MM.1S (cell line): ENCODE measurements around the gene BMERB1.
"Not testable (repeated sequence)": the region's sequence is repeated elsewhere in the genome, so short reads cannot be mapped to it uniquely, and the experiment has no call there.

Experiments
- DNase-seq: peaks from one replicate; pipeline ENCODE4 v3.0.0-alpha.2; 2015
- H2AFZ ChIP-seq: fragments of 300-600 bp; sonication (generic); 2 replicates; pipeline ENCODE4 v1.6.0; 2016; ENCODE audit warnings: antibody characterized with exemption, low read length
- H3F3A ChIP-seq: fragments of 300-600 bp; sonication (generic); 2 replicates; pipeline ENCODE4 v1.6.1; 2016; ENCODE audit warnings: mild to moderate bottlenecking, antibody characterized with exemption, low read length, moderate library complexity, mixed read lengths; ENCODE audit not compliant: insufficient read depth
- H3K27ac ChIP-seq: fragments of 300-600 bp; sonication (generic); 2 replicates; pipeline ENCODE4 v1.5.1; 2016; ENCODE audit warnings: mild to moderate bottlenecking, low read length
- H3K27me3 ChIP-seq: fragments of 300-600 bp; sonication (generic); replicated peaks from 2 replicates; pipeline ENCODE4 v1.6.0; 2016; ENCODE audit warnings: low read length; ENCODE audit not compliant: insufficient read depth
- H3K36me3 ChIP-seq: fragments of 300-600 bp; sonication (generic); replicated peaks from 2 replicates; pipeline ENCODE4 v1.6.1; 2016; ENCODE audit warnings: mild to moderate bottlenecking, low read length, mixed read lengths; ENCODE audit not compliant: insufficient read depth
- H3K4me1 ChIP-seq: fragments of 300-600 bp; sonication (generic); 2 replicates; pipeline ENCODE4 v1.6.1; 2016; ENCODE audit warnings: low read length, mixed read lengths
- H3K4me2 ChIP-seq: fragments of 300-600 bp; sonication (generic); 2 replicates; pipeline ENCODE4 v1.6.0; 2016; ENCODE audit warnings: low read depth, low read length
- H3K4me3 ChIP-seq: fragments of 300-600 bp; sonication (generic); 2 replicates; pipeline ENCODE4 v1.5.1; 2016; ENCODE audit warnings: low read length, mixed read lengths
- H3K79me2 ChIP-seq: fragments of 300-600 bp; sonication (generic); 2 replicates; pipeline ENCODE4 v1.6.1; 2016; ENCODE audit warnings: mixed run types, low read length, mixed read lengths
- H3K9ac ChIP-seq: fragments of 300-600 bp; sonication (generic); 2 replicates; pipeline ENCODE4 v1.6.1; 2016; ENCODE audit warnings: low read length, mixed read lengths
- H3K9me2 ChIP-seq: fragments of 300-600 bp; sonication (generic); replicated peaks from 2 replicates; pipeline ENCODE4 v1.6.1; 2016; ENCODE audit warnings: mild to moderate bottlenecking, low read length, mixed read lengths; ENCODE audit not compliant: insufficient read depth
- H3K9me3 ChIP-seq: fragments of 300-600 bp; sonication (generic); replicated peaks from 2 replicates; pipeline ENCODE4 v1.6.1; 2016; ENCODE audit warnings: mild to moderate bottlenecking, low read length, mixed read lengths; ENCODE audit not compliant: insufficient read depth
- H4K20me1 ChIP-seq: fragments of 300-600 bp; sonication (generic); 2 replicates; pipeline ENCODE4 v1.6.1; 2016; ENCODE audit warnings: mild to moderate bottlenecking, low read length, moderate library complexity, mixed read lengths; ENCODE audit not compliant: insufficient read depth
- EZH2 ChIP-seq: fragments of 300-600 bp; sonication (generic); optimal IDR thresholded peaks from 2 replicates; pipeline ENCODE3; 2017; ENCODE audit warnings: low read depth, mild to moderate bottlenecking, antibody characterized with exemption, low read length, mixed read lengths
- EZH2phosphoT487 ChIP-seq: fragments of 300-600 bp; sonication (generic); IDR thresholded peaks from 2 replicates; pipeline ENCODE4 v1.6.1; 2018; ENCODE audit warnings: antibody characterized with exemption, low read length
- TF ChIP-seq, protein P1 (sequence below): fragments of 300-600 bp; sonication (generic); IDR thresholded peaks from 2 replicates; pipeline ENCODE4 v1.5.1; 2016; ENCODE audit warnings: antibody characterized with exemption, low read length, mixed read lengths

Gene BMERB1

GRCh38 chr16:15545544-15545943, 111.2 kb downstream of the BMERB1 start:
- TF ChIP-seq, protein P1, sequence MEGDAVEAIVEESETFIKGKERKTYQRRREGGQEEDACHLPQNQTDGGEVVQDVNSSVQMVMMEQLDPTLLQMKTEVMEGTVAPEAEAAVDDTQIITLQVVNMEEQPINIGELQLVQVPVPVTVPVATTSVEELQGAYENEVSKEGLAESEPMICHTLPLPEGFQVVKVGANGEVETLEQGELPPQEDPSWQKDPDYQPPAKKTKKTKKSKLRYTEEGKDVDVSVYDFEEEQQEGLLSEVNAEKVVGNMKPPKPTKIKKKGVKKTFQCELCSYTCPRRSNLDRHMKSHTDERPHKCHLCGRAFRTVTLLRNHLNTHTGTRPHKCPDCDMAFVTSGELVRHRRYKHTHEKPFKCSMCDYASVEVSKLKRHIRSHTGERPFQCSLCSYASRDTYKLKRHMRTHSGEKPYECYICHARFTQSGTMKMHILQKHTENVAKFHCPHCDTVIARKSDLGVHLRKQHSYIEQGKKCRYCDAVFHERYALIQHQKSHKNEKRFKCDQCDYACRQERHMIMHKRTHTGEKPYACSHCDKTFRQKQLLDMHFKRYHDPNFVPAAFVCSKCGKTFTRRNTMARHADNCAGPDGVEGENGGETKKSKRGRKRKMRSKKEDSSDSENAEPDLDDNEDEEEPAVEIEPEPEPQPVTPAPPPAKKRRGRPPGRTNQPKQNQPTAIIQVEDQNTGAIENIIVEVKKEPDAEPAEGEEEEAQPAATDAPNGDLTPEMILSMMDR, result no peak
- no peak for TF ChIP-seq EZH2
- no peak for TF ChIP-seq EZH2phosphoT487
- no peaks in the 10 kb centered on the region for H3F3A ChIP-seq

GRCh38 chr16:15547072-15547767, 112.8 kb downstream of the BMERB1 start:
- H3F3A ChIP-seq, H3K79me2 ChIP-seq, DNase-seq, H3K9me2 ChIP-seq, H2AFZ ChIP-seq, H3K36me3 ChIP-seq, H3K27ac ChIP-seq, H3K4me3 ChIP-seq, H3K9ac ChIP-seq, H3K27me3 ChIP-seq, H4K20me1 ChIP-seq, H3K9me3 ChIP-seq, H3K4me1 ChIP-seq, H3K4me2 ChIP-seq: not testable (repeated sequence)

More at GRCh38 chr16:15545544-15545943, 111.2 kb downstream of the BMERB1 start:
- H3K9me3 ChIP-seq, result no peaks in the 10 kb centered on the region
- no peaks in the 10 kb centered on the region for H4K20me1 ChIP-seq
- no peaks in the 10 kb centered on the region for H3K79me2 ChIP-seq
- H2AFZ ChIP-seq, result no peak overlapping the region
- no peaks in the 10 kb centered on the region for H3K27me3 ChIP-seq
- H3K4me2 ChIP-seq, result no peak overlapping the region
- H3K9me2 ChIP-seq, result no peaks in the 10 kb centered on the region
- H3K4me1 ChIP-seq, result no peaks in the 10 kb centered on the region
- no peak overlapping the region for H3K27ac ChIP-seq
- no peak for DNase-seq
- no peaks in the 10 kb centered on the region for H3K36me3 ChIP-seq
- H3K9ac ChIP-seq, result no peak overlapping the region
- H3K4me3 ChIP-seq, result no peak overlapping the region

DNA sequence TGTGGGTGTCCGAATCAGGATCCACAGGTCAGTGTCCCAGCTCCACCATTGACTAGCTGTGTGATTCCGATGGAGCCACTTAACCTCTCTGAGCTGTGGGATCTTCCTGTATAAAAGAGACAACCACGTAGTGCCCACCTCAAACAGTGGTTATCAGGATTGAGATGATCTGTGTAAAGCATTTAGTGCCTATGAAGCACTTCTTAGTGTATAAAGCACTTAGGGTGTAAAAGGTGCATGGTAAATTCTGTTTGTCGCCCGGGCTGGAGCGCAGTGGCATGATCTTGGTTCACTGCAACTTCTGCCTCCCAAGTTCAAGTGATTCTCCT, 113.3 kb downstream of the BMERB1 start:
- no peaks in the 10 kb centered on the region for H3K9me3 ChIP-seq
- no peaks in the 10 kb centered on the region for H4K20me1 ChIP-seq
- no peak overlapping the region for H3K9ac ChIP-seq
- no peaks in the 10 kb centered on the region for H3F3A ChIP-seq
- H3K4me3 ChIP-seq, result no peak overlapping the region
- H3K79me2 ChIP-seq, result no peaks in the 10 kb centered on the region
- H3K4me1 ChIP-seq, result no peaks in the 10 kb centered on the region
- no peak for DNase-seq
- TF ChIP-seq EZH2phosphoT487 (no peak), EZH2 (no peak)
- TF ChIP-seq, protein P1, result no peak
- no peak overlapping the region for H2AFZ ChIP-seq
- H3K36me3 ChIP-seq, result no peaks in the 10 kb centered on the region
- no peaks in the 10 kb centered on the region for H3K9me2 ChIP-seq
- H3K27ac ChIP-seq, result no peak overlapping the region
- H3K27me3 ChIP-seq, result no peaks in the 10 kb centered on the region
- no peak overlapping the region for H3K4me2 ChIP-seq

DNA sequence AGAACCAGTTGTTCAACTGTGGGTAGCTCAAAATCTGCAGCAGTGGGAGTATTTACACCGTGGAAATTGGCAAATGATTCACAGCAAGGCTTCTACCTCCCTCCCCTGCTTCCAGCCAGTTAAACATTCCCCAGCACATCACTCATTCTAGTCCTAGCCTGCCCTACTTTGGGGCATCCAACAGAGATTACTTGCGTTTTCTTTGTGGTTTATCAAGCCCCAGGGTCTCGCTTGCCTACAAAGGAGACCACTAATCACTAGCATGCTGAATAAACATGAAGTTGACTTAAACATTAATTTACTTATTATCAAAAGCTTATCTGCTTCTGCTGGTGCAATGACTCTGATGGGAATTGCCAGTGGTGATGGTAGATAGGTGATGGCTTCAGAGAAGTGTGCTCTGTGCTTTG, 114.1 kb downstream of the BMERB1 start:
- no peak overlapping the region for H2AFZ ChIP-seq
- no peaks in the 10 kb centered on the region for H3K9me3 ChIP-seq
- H3K4me1 ChIP-seq, result no peaks in the 10 kb centered on the region
- no peaks in the 10 kb centered on the region for H3K36me3 ChIP-seq
- no peaks in the 10 kb centered on the region for H3K9me2 ChIP-seq
- H3K27me3 ChIP-seq, result no peaks in the 10 kb centered on the region
- H4K20me1 ChIP-seq, result no peaks in the 10 kb centered on the region
- H3K4me2 ChIP-seq, result no peak overlapping the region
- H3K79me2 ChIP-seq, result no peaks in the 10 kb centered on the region
- DNase-seq, result no peak
- no peaks in the 10 kb centered on the region for H3F3A ChIP-seq
- H3K4me3 ChIP-seq, result no peak overlapping the region
- no peak overlapping the region for H3K27ac ChIP-seq
- H3K9ac ChIP-seq, result no peak overlapping the region
- TF ChIP-seq EZH2 (no peak), EZH2phosphoT487 (no peak)
- TF ChIP-seq, protein P1, result no peak
